Raji (cell line): ENCODE data around the gene NYNRIN.

ENCODE experiments used
- POLR2A ChIP-seq: IDR thresholded peaks from 2 replicates; pipeline ENCODE4 v1.6.1; 2011; ENCODE audit warnings: low read depth, low read length, control low read depth; ENCODE audit not compliant: insufficient read depth

The NYNRIN gene

GRCh38 chr14:24440606-24441399, 42.0 kb downstream of the NYNRIN start:
- 0 out of 2 replicates have a peak, but pooled peaks have one; percentile 13 for TF ChIP-seq POLR2A

DNA sequence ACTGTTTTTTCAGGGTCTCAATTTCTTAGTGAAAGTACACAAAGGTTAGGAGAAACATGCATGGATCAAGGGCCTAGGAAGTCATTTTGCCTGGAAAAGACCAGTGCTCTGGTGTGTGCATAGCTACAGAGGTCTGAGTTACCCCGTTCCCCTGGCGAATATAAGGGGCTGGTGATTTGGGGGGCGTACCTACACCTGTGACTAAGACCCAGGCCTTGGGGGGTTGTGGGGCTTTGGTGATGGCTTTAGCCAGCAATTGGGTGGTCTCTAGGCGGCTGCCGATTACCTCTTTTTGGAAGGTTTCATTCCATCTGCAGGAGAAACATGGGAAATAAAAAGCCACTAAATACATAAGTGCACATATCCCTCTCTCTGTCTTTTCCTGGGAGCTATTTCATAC, 42.7 kb downstream of the NYNRIN start:
- no peak for TF ChIP-seq POLR2A

DNA sequence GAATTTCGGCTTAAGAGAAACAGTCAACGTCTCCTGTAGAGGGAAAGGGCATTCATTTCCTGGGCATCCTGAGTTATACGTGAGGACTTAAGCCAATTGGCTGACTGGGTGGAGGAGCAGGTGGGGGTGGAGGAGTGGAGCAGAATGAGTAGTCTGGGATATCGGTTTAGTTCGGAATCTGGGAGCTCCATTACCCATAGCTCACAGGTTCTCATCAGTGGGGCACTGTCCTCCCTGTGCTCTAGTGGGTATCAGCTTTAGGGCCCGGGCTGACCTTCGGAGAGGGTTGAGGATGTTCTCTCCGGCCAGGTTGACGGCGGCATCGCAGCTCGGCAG, 43.1 kb downstream of the NYNRIN start:
- TF ChIP-seq POLR2A, result no peak

GRCh38 chr14:24442240-24443052, 43.6 kb downstream of the NYNRIN start, which contains the start of gene SDR39U1:
SDR39U1 (minus strand) TSS chr14:24442776; CDS start chr14:24442769, 7 bp downstream.
- peak; percentile 96 for TF ChIP-seq POLR2A

GRCh38 chr14:24443053-24443665, 44.4 kb downstream of the NYNRIN start:
- TF ChIP-seq POLR2A, result no peak

DNA sequence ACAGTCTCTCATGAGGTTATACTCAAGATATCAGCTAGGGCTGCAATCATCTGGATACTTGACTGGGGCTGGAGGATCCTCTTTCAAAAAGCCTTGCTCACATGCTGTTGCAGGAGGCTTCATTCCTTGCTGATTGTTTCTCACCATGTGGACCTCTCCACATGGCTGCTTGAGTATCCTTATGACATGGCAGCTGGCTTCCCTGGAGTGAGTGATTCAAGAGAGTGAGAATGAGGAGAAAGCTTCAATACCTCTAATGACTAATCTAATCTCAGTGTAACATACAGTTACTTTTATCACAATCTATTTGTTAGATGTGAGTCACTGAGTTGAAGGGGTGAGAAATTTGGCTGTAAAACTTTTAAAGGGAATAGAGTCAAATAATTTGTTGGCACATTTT, 58.2 kb downstream of the NYNRIN start:
- TF ChIP-seq POLR2A, result no peak

DNA sequence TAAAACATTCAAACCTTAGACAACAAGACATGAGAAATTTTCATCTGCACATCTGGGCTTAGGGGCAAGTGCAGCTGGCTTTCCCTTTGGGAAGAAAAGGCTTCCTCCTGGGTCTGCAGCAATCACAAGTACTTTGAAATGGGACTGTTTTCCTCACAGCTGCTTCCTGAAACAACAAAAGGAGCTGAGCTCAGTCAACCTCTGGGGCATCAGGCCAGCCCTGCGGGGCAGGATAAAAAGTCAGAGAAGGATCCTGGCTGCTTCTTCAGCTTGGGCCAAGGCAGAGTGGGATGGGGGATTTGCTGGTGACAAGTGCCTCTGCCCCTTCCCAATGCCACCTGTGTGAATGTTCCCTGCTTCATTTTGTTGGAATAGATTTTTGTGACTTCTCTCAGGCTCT, 59.9 kb downstream of the NYNRIN start:
- TF ChIP-seq POLR2A, result no peak

GRCh38 chr14:24459331-24459730, 60.5 kb downstream of the NYNRIN start:
- TF ChIP-seq POLR2A, result no peak

DNA sequence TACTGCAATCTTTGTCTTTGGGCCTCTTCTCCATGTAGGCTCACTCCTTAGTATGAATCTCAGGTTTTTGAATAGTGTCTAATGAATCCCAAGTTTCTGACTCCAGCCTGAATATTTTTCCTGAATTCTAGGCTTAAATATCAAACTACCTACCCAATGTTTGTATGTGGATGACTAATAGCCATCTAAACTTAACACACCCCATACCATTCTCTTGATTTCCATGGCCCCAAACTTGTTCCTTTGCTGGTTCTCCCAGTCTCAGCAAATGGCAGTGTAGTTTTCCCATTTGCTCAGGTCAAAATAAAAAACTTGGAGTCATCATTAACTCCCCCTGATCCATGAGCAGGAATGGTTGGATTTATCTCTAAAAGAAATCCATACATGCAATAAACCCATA, 62.5 kb downstream of the NYNRIN start:
- no peak for TF ChIP-seq POLR2A

- no peak for TF ChIP-seq POLR2A
These were observed 64.4 kb downstream of the NYNRIN start for GRCh38 chr14:24463017-24463883.

DNA sequence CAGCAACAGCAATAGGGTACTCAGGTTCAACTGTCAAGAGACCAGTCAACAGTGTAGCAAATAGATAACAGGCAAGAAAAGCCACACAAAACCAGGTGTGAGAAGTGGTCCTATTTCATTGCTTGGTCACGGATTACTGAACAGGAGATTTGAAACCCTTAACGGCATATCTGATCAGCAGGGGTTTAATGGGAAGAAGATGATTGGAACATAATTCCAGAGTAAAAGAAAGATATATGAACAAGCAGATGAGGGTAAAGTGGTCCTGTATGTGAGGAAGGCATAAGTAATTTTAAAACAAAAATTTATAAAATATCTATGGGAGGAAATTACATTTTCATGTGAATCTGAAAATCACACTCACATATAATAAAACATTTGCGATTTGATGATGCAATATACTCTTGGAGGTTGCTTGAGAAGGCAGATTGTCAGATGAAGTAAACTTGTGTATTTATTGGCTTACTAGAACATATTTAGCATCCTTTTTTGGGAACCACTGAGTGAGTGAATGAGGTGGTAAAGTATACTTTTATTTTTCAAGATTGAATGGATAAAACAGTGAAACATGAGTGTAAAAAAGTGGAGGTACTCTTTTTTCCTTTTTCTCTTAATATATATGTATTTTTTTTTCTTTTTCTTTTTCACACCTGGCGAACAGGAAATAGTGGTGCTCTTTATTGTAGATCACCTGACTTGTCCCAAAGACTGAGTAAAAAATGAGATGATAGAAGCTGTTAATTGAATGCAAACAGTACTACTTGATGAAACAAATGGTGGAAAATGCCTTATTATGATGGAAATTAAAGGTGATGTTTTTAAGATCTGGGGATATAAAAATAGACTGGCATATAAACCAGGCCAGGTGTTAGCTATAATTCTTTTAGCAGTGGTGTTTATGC, 65.3 kb downstream of the NYNRIN start:
- no peak for TF ChIP-seq POLR2A

DNA sequence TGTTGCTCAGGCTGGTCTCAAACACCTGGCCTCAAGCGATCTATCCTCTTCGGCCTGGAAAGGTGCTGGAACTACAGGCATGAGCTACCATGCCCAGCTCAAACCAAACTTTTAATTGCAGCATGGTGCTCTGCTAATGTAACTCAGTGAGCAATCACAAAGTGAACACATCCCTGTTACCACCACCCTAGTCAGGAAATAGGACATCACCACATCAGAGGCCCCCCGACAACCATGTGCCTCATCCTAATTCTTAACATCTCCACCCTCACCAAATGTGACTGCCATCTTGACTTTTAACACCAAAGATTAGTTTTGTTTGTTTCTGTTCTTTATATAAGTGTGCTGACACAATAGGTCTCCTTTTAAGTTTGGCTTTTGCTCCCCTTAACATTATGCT, 66.6 kb downstream of the NYNRIN start:
- TF ChIP-seq POLR2A, result no peak

DNA sequence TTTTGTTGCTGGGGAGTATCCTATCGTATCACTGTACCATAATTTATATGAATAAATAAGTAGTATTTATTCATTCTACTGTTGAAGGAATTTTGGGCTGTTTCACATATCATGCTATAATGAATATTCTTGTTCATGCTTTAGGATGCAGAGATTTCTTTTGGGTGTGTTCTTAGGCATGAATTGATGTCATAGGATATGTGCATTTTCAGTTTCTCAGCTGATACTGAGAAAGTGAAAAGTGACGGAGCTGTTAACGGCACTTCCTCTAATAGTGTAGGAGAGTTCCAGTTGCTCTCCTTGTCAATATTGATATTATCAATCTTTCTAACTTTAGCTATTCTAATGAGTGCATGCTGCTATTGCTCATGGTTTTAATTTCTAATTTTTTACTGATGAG, 67.0 kb downstream of the NYNRIN start:
- TF ChIP-seq POLR2A, result no peak
